HAP-1 (cell line): ENCODE results near the gene ZGLP1.

Source experiments
- DNase-seq, 2 experiments: peaks; one replicate each; pipeline ENCODE4 v3.0.0-alpha.2; 2016 to 2020; ENCODE audit warnings: low spot score in 2 of 2
- H3K27me3 ChIP-seq: fragments of 250-450 bp; sonication (Bioruptor Pico); 2 replicates; pipeline ENCODE4 v1.5.1; 2020; ENCODE audit warnings: low read depth, mild to moderate bottlenecking, moderate library complexity
- H3K36me3 ChIP-seq: fragments of 250-450 bp; sonication (Bioruptor Pico); replicated peaks from 2 replicates; pipeline ENCODE4 v1.5.1; 2020; ENCODE audit warnings: mild to moderate bottlenecking
- H3K4me1 ChIP-seq: fragments of 250-450 bp; sonication (Bioruptor Pico); 2 replicates; pipeline ENCODE4 v1.5.1; 2020; ENCODE audit warnings: mild to moderate bottlenecking
- H3K4me3 ChIP-seq: fragments of 250-450 bp; sonication (Bioruptor Pico); 2 replicates; pipeline ENCODE4 v1.5.1; 2020; ENCODE audit warnings: mild to moderate bottlenecking, moderate library complexity
- H3K9me3 ChIP-seq: fragments of 250-450 bp; sonication (Bioruptor Pico); 2 replicates; pipeline ENCODE4 v1.5.1; 2020; ENCODE audit warnings: mild to moderate bottlenecking, moderate library complexity
- in situ Hi-C: fragments of 300-500 bp; cut with MboI; formaldehyde crosslinking; loops from 3 replicates; pipeline ENCODE4 v1.14.3; 2020; ENCODE audit warnings: low sequenced_read_pairs, inconsistent platforms, mixed read lengths

ZGLP1 gene

GRCh38 chr19:10269333-10270179 is 40.1 kb downstream of the ZGLP1 start:
- no peaks in the 10 kb centered on the region for H3K9me3 ChIP-seq
- no peaks in the 10 kb centered on the region for H3K36me3 ChIP-seq
- DNase-seq: peak; percentile 41 to 91
- H3K4me1 ChIP-seq: peaks cover 9% of the 10 kb centered on the region
- H3K4me3 ChIP-seq: peak overlapping the region; percentile 9
- in situ Hi-C loops: loop anchor here (5.0 kb wide), 1 partner anchor 118 kb away; no protein-coding TSS in a partner anchor
- peaks cover 4% of the 10 kb centered on the region; the same call in 1 of the 2 replicates for H3K27me3 ChIP-seq

- peaks cover 9% of the 10 kb centered on the region for H3K4me1 ChIP-seq
- no peak overlapping the region for H3K4me3 ChIP-seq
- in situ Hi-C loops: no loop called here
- no peaks in the 10 kb centered on the region for H3K9me3 ChIP-seq
- H3K36me3 ChIP-seq: no peaks in the 10 kb centered on the region
- no peak for DNase-seq
- peaks cover 4% of the 10 kb centered on the region; the same call in 1 of the 2 replicates for H3K27me3 ChIP-seq
These were observed 41.5 kb downstream of the ZGLP1 start for GRCh38 chr19:10268071-10268470.

GRCh38 chr19:10266706-10267105 is 42.9 kb downstream of the ZGLP1 start:
- Histone ChIP-seq H3K27me3 (peaks cover 4% of the 10 kb centered on the region; the same call in 1 of the 2 replicates), H3K4me1 (peaks cover 9% of the 10 kb centered on the region), H3K9me3 (no peaks in the 10 kb centered on the region), H3K36me3 (no peaks in the 10 kb centered on the region), H3K4me3 (no peak overlapping the region)
- no peak for DNase-seq
- in situ Hi-C loops: no loop called here

- in situ Hi-C loops: no loop called here
- Histone ChIP-seq H3K4me1 (no peaks in the 10 kb centered on the region), H3K36me3 (peaks cover 22% of the 10 kb centered on the region), H3K4me3 (no peak overlapping the region), H3K9me3 (no peaks in the 10 kb centered on the region), H3K27me3 (no peaks in the 10 kb centered on the region)
- no peak for DNase-seq
These were observed 46.8 kb downstream of the ZGLP1 start for GRCh38 chr19:10262771-10263170.

GRCh38 chr19:10260141-10260584 is 49.5 kb downstream of the ZGLP1 start:
- Histone ChIP-seq H3K36me3 (peaks cover 43% of the 10 kb centered on the region), H3K27me3 (no peaks in the 10 kb centered on the region), H3K4me1 (no peaks in the 10 kb centered on the region), H3K9me3 (no peaks in the 10 kb centered on the region), H3K4me3 (no peak overlapping the region)
- in situ Hi-C loops: no loop called here
- DNase-seq: no peak

- H3K27me3 ChIP-seq: no peaks in the 10 kb centered on the region
- H3K36me3 ChIP-seq: peaks cover 52% of the 10 kb centered on the region
- no peaks in the 10 kb centered on the region for H3K9me3 ChIP-seq
- in situ Hi-C loops: no loop called here
- H3K4me3 ChIP-seq: no peak overlapping the region
- DNase-seq: peak; percentile 82 to 96
- H3K4me1 ChIP-seq: no peaks in the 10 kb centered on the region
These were observed 50.3 kb downstream of the ZGLP1 start for GRCh38 chr19:10259162-10259905.

- no peaks in the 10 kb centered on the region for H3K9me3 ChIP-seq
- in situ Hi-C loops: no loop called here
- H3K4me3 ChIP-seq: no peak overlapping the region
- H3K27me3 ChIP-seq: no peaks in the 10 kb centered on the region
- no peak for DNase-seq
- H3K36me3 ChIP-seq: peaks cover 56% of the 10 kb centered on the region
- H3K4me1 ChIP-seq: no peaks in the 10 kb centered on the region
These were observed 51.4 kb downstream of the ZGLP1 start for GRCh38 chr19:10258080-10258710.

- Histone ChIP-seq H3K4me3 (no peak overlapping the region), H3K4me1 (no peaks in the 10 kb centered on the region), H3K27me3 (no peaks in the 10 kb centered on the region), H3K36me3 (peaks cover 56% of the 10 kb centered on the region), H3K9me3 (no peaks in the 10 kb centered on the region)
- in situ Hi-C loops: no loop called here
- no peak for DNase-seq
These were observed 52.5 kb downstream of the ZGLP1 start for GRCh38 chr19:10256970-10257615.

GRCh38 chr19:10256551-10256950 is 53.1 kb downstream of the ZGLP1 start:
- in situ Hi-C loops: no loop called here
- H3K36me3 ChIP-seq: peaks cover 56% of the 10 kb centered on the region

GRCh38 chr19:10255358-10255757 is 54.3 kb downstream of the ZGLP1 start:
- in situ Hi-C loops: no loop called here
- Histone ChIP-seq H3K4me3 (no peak overlapping the region), H3K27me3 (no peaks in the 10 kb centered on the region), H3K4me1 (no peaks in the 10 kb centered on the region), H3K9me3 (no peaks in the 10 kb centered on the region), H3K36me3 (peaks cover 56% of the 10 kb centered on the region)
- DNase-seq: no peak

More at GRCh38 chr19:10256551-10256950, 53.1 kb downstream of the ZGLP1 start:
- Histone ChIP-seq H3K27me3 (no peaks in the 10 kb centered on the region), H3K4me3 (no peak overlapping the region), H3K9me3 (no peaks in the 10 kb centered on the region), H3K4me1 (no peaks in the 10 kb centered on the region)
- DNase-seq: no peak
